IMR-90 (cell line): ENCODE results near the gene RORC.

ENCODE experiments used
- CTCF ChIP-seq: conservative IDR thresholded peaks from 2 replicates; pipeline ENCODE4 v1.5.1; 2012; ENCODE audit warnings: mild to moderate bottlenecking, low read depth, low read length, improper control_type of control experiment
- FOS ChIP-seq: fragments of 150-350 bp; IDR thresholded peaks from 2 replicates; pipeline ENCODE4 v1.6.1; 2016; ENCODE audit warnings: low read depth, low read length
- POLR2A ChIP-seq: IDR thresholded peaks from 2 replicates; pipeline ENCODE4 v1.6.1; 2012; ENCODE audit warnings: mild to moderate bottlenecking, low read depth, low read length

DNA sequence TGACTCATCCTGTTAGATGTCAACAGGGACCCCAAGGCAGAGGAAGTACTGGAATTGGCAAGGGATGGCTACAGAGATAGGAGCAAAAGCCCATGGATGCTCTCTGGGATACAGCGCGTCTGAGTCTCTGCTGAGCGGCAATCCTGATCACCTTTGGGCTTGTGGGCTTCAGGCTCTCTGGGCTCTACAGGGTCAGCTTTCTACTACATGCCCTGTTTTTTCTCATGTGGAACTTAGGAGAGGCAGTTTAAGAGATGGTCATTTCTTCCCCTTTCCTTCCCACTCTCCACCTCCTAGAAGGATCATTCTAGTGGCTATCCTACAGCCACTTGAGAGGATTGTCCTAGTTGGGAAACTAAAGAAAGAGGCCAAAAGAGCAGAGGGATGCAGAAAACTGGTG, 27.7 kb downstream of the RORC start:
- TF ChIP-seq POLR2A (no peak), CTCF (no peak), FOS (no peak)
